HepG2 (cell line): Measurements from ENCODE around the gene STX2. TPM values are rescaled to one million over a fixed set of nuclear protein-coding genes. Genes with fewer than 3 reads are reported as not detected.

Experiments
- DDIT3 ChIP-seq: sonication (generic); formaldehyde crosslinking; IDR thresholded peaks from 2 replicates; pipeline ENCODE4 v1.4.0; 2020; ENCODE audit warnings: mild to moderate bottlenecking, missing genetic modification reagents
- FLYWCH1 ChIP-seq: sonication (generic); formaldehyde crosslinking; IDR thresholded peaks from 2 replicates; pipeline ENCODE4 v1.8.1; 2023; ENCODE audit warnings: mild to moderate bottlenecking, missing genetic modification reagents
- HDAC6 ChIP-seq: fragments of 200-600 bp; sonication (generic); IDR thresholded peaks from 2 replicates; pipeline ENCODE4 v1.7.0; 2017; ENCODE audit warnings: mild to moderate bottlenecking, antibody characterized with exemption, low read length, low read depth
- KLF11 ChIP-seq: IDR thresholded peaks from 2 replicates; pipeline ENCODE4 v1.6.1; 2016; ENCODE audit warnings: missing compliant biosample characterization
- MAZ ChIP-seq, 2 experiments: sonication (generic) in 1 of 2; formaldehyde crosslinking in 1 of 2; IDR thresholded peaks; 2 replicates each; pipeline versions ENCODE4 v1.5.0 to v1.6.1; 2012 to 2020; ENCODE audit warnings: low read depth in 2 of 2, mild to moderate bottlenecking in 2 of 2, borderline replicate concordance in 1 of 2, improper control_type of control experiment in 1 of 2, low read length in 1 of 2, missing genetic modification reagents in 1 of 2, moderate library complexity in 1 of 2
- POGZ ChIP-seq: sonication (generic); formaldehyde crosslinking; IDR thresholded peaks from 2 replicates; pipeline ENCODE4 v1.4.0; 2020; ENCODE audit warnings: mild to moderate bottlenecking, missing genetic modification reagents
- ZMYM2 ChIP-seq: sonication (generic); formaldehyde crosslinking; IDR thresholded peaks from 2 replicates; pipeline ENCODE4 v1.8.0; 2022; ENCODE audit warnings: mild to moderate bottlenecking, missing genetic modification reagents
- ZNF558 ChIP-seq: sonication (generic); formaldehyde crosslinking; IDR thresholded peaks from 2 replicates; pipeline ENCODE4 v1.9.0; 2022; ENCODE audit warnings: mild to moderate bottlenecking, missing genetic modification reagents, borderline replicate concordance
- ZNF678 ChIP-seq: sonication (generic); formaldehyde crosslinking; IDR thresholded peaks from 2 replicates; pipeline ENCODE4 v1.4.0; 2020; ENCODE audit warnings: mild to moderate bottlenecking, missing genetic modification reagents
- polyA plus RNA-seq, 8 experiments: library from polyadenylated mRNA; depleted of rRNA in 3 of 8; stranded (reverse) in 7 of 8; unstranded in 1 of 8; fragments of >200 nt; fragmentation: Illumina TruSeq in 4 of 8; extraction: Trizol in 4 of 8; gene quantifications; 2 replicates each; pipeline versions ENCODE4 v1.2.1 to v1.2.3, GENCODE V29; 2011 to 2016; ENCODE audit warnings: low read depth in 4 of 8, missing spikeins in 1 of 8, mixed read lengths in 1 of 8; ENCODE audit not compliant: insufficient read depth in 1 of 8
- total RNA-seq, 5 experiments: library from RNA; depleted of rRNA; stranded (reverse); fragments of >200 nt; fragmentation: Illumina TruSeq; extraction: Trizol; gene quantifications; 2 replicates each; pipeline ENCODE4 v1.2.3, GENCODE V29; 2016; ENCODE audit warnings: low read depth in 1 of 5
- TF ChIP-seq, protein P1 (sequence below): sonication (generic); formaldehyde crosslinking; IDR thresholded peaks from 2 replicates; pipeline ENCODE4 v1.5.0; 2020; ENCODE audit warnings: mild to moderate bottlenecking, missing genetic modification reagents, borderline replicate concordance
- TF ChIP-seq, protein P2 (sequence below): sonication (generic); formaldehyde crosslinking; IDR thresholded peaks from 2 replicates; pipeline ENCODE4 v1.4.0; 2020; ENCODE audit warnings: mild to moderate bottlenecking, missing genetic modification reagents, borderline replicate concordance
- TF ChIP-seq, protein P3 (sequence below): sonication (generic); formaldehyde crosslinking; IDR thresholded peaks from 2 replicates; pipeline ENCODE4 v1.4.0; 2020; ENCODE audit warnings: low read depth, mild to moderate bottlenecking, missing genetic modification reagents

STX2 gene
- total and polyA plus RNA-seq, 2 of the 13 experiments (the other 11 are each of a cell fraction or from before 2014, with no cell fraction given), result 13.4 to 25.1 TPM

DNA sequence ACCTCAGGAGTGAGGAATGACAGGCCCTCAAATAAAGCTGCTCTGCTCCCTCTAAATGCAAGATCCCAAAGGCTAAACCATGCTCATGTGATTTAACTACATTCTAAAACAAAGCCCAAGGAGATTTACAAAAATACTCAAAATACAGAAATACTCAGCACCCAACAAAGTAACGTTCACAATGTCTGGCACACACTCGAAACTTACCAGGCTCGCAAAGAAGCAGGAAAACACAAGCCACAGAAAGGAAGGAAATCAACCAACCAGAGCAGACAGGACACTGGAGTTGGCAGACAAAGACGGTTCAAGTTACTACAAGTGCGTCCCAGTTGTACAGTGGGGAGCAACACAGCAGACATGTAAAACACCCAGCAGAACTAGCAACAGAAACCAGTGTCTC is 33.4 kb downstream of the STX2 start (continued):
- TF ChIP-seq, protein P1, sequence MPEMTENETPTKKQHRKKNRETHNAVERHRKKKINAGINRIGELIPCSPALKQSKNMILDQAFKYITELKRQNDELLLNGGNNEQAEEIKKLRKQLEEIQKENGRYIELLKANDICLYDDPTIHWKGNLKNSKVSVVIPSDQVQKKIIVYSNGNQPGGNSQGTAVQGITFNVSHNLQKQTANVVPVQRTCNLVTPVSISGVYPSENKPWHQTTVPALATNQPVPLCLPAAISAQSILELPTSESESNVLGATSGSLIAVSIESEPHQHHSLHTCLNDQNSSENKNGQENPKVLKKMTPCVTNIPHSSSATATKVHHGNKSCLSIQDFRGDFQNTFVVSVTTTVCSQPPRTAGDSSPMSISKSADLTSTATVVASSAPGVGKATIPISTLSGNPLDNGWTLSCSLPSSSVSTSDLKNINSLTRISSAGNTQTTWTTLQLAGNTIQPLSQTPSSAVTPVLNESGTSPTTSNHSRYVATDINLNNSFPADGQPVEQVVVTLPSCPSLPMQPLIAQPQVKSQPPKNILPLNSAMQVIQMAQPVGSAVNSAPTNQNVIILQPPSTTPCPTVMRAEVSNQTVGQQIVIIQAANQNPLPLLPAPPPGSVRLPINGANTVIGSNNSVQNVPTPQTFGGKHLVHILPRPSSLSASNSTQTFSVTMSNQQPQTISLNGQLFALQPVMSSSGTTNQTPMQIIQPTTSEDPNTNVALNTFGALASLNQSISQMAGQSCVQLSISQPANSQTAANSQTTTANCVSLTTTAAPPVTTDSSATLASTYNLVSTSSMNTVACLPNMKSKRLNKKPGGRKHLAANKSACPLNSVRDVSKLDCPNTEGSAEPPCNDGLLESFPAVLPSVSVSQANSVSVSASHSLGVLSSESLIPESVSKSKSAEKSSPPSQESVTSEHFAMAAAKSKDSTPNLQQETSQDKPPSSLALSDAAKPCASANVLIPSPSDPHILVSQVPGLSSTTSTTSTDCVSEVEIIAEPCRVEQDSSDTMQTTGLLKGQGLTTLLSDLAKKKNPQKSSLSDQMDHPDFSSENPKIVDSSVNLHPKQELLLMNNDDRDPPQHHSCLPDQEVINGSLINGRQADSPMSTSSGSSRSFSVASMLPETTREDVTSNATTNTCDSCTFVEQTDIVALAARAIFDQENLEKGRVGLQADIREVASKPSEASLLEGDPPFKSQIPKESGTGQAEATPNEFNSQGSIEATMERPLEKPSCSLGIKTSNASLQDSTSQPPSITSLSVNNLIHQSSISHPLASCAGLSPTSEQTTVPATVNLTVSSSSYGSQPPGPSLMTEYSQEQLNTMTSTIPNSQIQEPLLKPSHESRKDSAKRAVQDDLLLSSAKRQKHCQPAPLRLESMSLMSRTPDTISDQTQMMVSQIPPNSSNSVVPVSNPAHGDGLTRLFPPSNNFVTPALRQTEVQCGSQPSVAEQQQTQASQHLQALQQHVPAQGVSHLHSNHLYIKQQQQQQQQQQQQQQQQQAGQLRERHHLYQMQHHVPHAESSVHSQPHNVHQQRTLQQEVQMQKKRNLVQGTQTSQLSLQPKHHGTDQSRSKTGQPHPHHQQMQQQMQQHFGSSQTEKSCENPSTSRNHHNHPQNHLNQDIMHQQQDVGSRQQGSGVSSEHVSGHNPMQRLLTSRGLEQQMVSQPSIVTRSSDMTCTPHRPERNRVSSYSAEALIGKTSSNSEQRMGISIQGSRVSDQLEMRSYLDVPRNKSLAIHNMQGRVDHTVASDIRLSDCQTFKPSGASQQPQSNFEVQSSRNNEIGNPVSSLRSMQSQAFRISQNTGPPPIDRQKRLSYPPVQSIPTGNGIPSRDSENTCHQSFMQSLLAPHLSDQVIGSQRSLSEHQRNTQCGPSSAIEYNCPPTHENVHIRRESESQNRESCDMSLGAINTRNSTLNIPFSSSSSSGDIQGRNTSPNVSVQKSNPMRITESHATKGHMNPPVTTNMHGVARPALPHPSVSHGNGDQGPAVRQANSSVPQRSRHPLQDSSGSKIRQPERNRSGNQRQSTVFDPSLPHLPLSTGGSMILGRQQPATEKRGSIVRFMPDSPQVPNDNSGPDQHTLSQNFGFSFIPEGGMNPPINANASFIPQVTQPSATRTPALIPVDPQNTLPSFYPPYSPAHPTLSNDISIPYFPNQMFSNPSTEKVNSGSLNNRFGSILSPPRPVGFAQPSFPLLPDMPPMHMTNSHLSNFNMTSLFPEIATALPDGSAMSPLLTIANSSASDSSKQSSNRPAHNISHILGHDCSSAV (CRISPR knock-in tag), result no peak
- TF ChIP-seq ZMYM2 (CRISPR knock-in tag) (no peak), FLYWCH1 (no peak), ZNF558 (CRISPR knock-in tag) (no peak), POGZ (CRISPR knock-in tag) (no peak), KLF11 (no peak), HDAC6 (no peak), ZNF678 (CRISPR knock-in tag) (no peak), MAZ (IDR thresholded peaks at IDR 0.05; ENCODE audit: borderline replicate concordance, low read depth, low read length) (no peak), MAZ (CRISPR knock-in tag; IDR thresholded peaks at IDR 0.05; ENCODE audit: low read depth) (no peak), DDIT3 (CRISPR knock-in tag) (no peak)
- TF ChIP-seq, protein P2, sequence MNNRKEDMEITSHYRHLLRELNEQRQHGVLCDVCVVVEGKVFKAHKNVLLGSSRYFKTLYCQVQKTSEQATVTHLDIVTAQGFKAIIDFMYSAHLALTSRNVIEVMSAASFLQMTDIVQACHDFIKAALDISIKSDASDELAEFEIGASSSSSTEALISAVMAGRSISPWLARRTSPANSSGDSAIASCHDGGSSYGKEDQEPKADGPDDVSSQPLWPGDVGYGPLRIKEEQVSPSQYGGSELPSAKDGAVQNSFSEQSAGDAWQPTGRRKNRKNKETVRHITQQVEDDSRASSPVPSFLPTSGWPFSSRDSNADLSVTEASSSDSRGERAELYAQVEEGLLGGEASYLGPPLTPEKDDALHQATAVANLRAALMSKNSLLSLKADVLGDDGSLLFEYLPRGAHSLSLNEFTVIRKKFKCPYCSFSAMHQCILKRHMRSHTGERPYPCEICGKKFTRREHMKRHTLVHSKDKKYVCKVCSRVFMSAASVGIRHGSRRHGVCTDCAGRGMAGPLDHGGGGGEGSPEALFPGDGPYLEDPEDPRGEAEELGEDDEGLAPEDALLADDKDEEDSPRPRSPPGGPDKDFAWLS (CRISPR knock-in tag), result no peak
- TF ChIP-seq, protein P3, sequence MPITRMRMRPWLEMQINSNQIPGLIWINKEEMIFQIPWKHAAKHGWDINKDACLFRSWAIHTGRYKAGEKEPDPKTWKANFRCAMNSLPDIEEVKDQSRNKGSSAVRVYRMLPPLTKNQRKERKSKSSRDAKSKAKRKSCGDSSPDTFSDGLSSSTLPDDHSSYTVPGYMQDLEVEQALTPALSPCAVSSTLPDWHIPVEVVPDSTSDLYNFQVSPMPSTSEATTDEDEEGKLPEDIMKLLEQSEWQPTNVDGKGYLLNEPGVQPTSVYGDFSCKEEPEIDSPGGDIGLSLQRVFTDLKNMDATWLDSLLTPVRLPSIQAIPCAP (CRISPR knock-in tag), result no peak
- TF ChIP-seq, all 625 proteins: peak for 0
